Activated gamma-delta T cell treated with anti-CD3 and anti-CD28 coated beads, Interleukin-2, amount 50 U/mL, for 16 hours (primary cell): ENCODE results near the gene FEM1A.
"Not testable (repeated sequence)": the region's sequence is repeated elsewhere in the genome, so short reads cannot be mapped to it uniquely, and the experiment has no call there.

ENCODE experiments used
- DNase-seq: peaks from one replicate; pipeline ENCODE4 v3.0.0-alpha.2; 2020; ENCODE audit warnings: low read depth

FEM1A gene

DNA sequence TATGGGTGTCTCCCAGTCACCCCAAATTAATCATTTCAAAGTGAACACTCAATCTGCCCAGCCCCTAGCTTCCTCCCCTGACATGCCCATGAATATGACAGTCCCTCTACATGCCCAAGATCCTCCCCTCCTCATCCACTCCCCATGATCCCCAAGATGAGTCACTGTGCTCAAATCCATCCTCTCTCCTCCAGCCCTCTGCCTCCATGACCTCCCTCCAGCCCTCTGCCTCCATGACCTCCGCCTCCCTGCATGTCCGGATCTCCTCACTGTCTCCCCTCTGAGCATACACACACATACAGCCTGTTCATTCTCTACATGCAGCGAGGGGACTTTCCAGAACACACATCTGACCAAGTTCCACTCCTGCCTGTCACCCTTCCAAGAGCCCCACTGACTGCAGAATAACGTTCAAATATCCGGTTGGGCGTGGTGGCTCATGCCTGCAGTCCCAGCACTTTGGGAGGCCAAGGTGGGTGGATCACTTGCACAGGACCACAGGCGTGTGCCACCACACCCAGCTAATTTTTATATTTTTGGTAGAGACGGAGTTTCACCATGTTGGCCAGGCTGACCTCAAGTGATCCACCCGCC, 18.4 kb upstream of the FEM1A start:
- no peak for DNase-seq

DNA sequence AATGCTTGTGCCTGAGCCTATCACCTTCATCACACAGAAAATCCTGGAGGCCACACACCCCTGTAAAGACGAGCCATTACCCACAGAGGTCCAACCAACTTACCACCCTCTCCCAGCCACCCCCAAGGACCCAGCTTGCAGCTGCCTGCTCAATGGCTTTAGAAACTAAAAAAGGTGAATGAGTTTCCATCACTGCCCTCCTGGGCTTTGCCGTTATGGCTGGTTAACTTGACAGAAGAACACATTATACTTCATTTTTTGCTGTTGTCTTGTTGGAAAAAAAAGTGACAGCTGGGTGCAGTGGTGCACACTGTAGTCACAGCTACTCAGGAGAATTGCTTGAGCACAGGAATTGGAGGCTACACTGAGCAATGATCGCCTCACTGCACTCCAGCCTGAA, 17.4 kb upstream of the FEM1A start:
- no peak for DNase-seq

DNA sequence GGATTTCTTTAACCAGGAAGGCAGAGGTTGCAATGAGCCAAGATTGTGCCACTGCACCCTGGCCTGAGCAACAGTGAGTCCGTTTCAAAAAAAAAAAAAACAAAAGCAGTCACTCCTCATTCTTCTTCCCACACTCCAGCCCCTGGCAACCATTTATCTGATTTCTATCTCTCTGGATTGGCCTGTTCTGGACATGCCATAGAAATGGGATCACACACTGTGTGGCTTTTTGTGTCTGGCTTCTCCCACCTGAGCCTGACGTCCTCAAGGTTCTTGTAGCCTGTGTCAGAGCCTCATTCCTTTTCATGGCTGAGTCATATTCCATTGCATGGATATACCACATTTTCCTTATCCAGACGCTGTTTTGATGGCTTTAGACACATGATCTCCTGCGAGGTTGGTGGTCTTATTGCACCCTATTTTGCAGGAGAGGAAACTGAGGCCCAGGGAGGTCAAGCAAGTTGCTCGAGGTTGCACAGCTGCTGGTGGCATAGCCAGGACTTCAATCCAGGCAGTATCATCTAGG, 15.8 kb upstream of the FEM1A start:
- no peak for DNase-seq

DNA sequence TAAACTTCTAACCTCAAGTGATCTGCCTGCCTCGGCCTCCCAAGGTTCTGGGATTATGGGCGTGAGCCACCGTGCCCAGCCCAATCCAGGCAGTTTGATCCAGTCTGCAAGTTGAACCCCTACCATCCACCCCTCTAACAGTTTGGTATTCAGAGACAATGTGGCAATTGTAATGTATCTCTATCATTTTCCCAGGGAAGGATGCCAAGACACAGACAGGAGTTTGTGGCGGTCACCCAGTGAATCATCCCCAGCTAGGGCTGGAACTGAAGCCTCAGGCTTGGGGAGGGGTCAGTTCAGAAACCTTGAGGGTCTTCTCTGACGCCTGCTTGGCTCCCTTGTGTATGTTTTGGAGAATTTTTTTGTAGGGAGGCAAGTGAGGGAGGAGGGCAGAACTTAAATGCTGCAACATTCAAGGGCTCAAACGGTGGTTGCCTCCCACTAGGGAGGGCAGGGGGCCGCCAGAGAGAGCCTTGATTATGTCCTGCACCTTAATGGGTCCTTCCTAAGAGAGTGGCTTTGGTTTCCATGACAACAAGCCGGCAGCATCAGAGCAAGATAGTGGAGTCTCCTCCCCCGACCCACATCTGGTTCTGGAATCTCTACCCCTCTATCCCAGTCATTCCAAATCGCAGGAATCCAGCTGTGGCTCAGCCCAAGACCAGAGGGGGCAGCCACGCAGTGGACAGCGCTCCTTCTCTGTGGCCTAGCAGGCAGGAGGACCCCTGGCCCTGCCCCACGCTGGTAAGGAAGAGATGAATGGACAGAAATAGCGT, 14.9 kb upstream of the FEM1A start:
- no peak for DNase-seq

DNA sequence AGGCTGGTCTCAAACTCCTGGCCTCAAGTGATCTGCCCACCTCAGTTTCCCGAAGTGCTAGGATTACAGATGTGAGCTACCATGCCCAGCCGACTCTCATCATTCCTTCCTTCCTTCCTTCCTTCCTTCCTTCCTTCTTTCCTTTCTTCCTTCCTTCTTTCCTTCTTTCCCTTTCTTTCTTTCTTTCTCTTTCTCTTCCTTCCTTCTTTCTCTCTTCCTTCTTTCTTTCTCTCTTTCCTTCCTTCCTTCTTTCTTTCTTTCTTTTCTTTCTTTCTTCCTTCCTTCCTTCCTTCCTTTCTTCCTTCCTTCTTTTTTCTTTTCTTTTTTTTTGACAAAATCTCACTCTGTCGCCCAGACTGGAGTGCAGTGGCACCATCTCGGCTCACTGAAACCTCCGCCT, 13.4 kb upstream of the FEM1A start:
- not testable (repeated sequence) for DNase-seq

DNA sequence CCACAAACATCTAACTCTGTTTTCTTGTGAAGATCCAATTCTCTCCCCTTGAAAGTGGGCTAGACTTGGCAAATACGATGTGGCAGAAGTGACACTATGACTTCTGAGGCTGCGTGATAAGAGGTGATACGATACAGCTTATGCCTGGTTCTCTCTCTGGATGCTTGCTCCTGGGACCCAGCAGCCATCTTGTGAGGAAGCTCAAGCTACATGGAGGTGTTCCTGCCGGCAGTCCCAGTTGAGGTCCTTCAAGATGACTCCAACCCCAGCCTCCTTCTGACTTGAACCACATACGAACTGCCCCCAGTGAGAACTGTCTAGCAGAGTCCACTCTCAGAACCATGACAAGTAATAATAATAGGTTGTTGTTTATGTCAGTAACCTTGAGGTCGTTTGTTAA, 10.7 kb upstream of the FEM1A start:
- no peak for DNase-seq

DNA sequence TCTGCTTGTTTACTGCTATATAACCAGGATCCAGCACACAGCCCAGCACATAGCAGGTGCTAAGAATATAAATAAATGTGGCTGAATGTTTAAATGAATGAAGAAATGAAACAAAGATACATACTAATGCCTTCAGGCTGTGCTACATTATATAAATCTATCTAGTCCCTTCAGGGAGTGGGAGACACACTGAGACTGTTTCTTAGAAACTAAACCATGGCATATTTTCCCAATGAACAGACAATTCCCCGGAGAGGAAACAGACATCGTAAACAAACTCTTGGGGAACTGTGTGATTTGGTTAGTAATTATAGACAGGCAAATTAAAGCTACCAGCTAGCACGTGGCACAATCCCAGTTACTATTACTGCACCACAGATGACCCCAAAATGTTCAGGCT, 9.7 kb upstream of the FEM1A start:
- no peak for DNase-seq

DNA sequence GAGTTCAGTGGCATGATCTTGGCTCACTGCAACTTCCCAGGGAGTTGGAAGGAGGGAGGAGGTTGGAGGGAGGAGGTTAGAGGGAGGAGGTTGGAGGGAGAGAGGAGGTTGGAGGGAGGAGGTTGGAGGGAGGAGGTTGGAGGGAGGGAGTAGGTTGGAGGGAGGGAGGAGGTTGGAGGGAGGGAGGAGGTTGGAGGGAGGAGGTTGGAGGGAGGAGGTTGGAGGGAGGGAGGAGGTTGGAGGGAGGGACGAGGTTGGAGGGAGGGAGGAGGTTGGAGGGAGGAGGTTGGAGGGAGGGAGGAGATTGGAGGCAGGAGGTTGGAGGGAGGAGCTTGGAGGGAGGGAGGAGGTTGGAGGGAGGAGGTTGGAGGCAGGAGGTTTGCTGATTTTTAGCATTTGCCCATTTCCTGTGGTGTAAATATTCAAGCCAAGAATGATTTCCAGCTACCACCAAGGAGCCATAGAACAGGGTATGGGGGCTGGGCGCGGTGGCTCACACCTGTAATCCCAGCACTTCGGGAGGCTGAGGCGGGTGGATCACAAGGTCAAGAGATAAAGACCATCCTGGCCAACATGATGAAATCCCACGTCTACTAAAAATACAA, 5.0 kb upstream of the FEM1A start:
- not testable (repeated sequence) for DNase-seq

DNA sequence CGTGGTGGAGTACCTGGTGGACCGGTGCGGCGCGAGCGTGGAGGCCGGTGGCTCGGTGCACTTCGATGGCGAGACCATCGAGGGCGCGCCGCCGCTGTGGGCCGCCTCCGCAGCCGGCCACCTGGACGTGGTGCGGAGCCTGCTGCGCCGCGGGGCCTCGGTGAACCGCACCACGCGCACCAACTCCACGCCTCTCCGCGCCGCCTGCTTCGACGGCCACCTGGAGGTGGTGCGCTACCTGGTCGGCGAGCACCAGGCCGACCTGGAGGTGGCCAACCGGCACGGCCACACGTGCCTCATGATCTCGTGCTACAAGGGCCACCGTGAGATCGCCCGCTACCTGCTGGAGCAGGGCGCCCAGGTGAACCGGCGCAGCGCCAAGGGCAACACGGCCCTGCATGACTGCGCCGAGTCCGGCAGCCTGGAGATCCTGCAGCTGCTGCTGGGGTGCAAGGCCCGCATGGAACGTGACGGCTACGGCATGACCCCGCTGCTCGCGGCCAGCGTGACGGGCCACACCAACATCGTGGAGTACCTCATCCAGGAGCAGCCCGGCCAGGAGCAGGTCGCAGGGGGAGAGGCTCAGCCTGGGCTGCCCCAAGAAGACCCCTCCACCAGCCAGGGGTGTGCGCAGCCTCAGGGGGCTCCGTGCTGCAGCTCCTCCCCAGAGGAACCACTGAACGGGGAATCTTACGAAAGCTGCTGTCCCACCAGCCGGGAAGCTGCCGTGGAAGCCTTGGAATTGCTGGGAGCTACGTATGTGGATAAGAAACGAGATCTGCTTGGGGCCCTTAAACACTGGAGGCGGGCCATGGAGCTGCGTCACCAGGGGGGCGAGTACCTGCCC, 708 bp downstream of the FEM1A start:
- not testable (repeated sequence) for DNase-seq

DNA sequence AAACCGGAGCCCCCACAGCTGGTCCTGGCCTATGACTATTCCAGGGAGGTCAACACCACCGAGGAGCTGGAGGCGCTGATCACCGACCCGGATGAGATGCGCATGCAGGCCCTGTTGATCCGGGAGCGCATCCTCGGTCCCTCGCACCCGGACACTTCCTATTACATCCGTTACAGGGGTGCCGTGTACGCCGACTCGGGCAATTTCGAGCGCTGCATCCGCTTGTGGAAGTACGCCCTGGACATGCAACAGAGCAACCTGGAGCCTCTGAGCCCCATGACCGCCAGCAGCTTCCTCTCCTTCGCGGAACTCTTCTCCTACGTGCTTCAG, 1.3 kb downstream of the FEM1A start:
- DNase-seq: not testable (repeated sequence)

DNA sequence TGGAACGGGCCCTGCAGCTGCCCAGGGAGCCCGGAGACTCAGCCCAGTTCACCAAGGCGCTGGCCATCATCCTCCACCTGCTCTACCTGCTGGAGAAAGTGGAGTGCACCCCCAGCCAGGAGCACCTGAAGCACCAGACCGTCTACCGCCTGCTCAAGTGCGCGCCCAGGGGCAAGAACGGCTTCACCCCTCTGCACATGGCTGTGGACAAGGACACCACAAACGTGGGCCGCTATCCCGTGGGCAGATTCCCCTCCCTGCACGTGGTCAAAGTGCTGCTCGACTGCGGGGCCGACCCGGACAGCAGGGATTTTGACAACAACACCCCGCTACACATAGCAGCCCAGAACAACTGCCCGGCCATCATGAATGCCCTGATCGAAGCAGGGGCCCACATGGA, 1.7 kb downstream of the FEM1A start:
- not testable (repeated sequence) for DNase-seq

DNA sequence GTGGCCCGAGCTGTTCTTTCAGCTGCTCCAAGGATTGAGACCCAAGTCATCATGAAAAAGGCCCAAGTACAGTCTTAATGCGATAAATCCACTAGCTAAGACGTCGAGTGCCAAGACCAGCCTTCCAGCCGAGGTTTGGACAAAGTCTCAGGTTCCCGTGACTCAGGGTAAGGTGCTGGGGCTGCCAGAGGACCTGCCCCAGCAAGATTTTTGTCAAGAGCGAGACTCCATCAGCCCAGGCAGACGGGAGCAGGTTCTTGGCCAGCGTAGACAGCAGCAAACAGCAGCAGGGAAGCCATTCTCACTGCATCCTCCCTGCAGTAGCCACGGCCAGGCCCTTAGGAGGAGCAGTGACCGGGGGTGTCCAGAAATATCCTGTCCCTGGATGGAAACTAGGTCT, 3.4 kb downstream of the FEM1A start:
- no peak for DNase-seq

DNA sequence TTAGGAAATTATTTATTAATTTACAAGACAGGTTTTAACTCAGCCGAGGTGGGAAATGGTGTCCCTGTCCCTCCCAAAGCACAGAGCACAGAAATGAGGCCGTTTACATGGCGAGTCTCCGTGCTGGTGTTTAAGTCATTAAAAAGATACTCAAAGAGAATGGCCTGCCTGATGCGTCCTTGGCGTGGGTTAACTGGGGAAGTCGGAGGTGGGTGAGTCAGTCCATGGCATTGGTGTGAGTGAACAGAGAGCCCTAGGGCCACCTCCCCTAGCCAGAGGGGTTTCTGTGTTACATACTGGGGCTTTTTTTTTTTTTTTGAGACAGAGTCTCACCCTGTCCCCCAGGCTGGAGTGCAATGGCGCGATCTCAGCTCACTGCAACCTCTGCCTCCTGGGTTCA, 3.9 kb downstream of the FEM1A start:
- no peak for DNase-seq

DNA sequence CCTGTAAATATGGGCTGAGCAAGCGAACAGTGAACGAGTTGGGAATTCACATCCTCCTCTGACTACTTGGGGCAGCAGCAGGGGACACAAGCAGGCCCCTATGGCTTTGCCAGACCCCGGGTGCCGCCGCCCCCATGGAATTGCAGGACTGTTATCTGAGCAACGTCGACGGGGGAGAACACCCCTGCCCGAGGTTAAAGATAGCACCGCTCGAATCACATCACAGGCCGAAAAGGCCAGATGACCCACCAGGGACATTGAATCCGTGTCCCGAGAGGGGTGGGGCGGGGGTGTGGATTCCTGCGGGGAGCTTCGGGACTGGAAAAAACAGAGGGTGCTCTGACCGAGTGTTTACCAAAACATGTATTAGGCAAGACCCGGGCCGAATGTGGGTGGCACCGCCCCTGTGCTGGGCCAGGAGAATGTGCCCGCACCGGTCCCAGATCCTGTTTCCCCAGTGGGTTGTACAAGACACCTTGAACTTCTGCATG, 9.1 kb downstream of the FEM1A start:
- DNase-seq: no peak

DNA sequence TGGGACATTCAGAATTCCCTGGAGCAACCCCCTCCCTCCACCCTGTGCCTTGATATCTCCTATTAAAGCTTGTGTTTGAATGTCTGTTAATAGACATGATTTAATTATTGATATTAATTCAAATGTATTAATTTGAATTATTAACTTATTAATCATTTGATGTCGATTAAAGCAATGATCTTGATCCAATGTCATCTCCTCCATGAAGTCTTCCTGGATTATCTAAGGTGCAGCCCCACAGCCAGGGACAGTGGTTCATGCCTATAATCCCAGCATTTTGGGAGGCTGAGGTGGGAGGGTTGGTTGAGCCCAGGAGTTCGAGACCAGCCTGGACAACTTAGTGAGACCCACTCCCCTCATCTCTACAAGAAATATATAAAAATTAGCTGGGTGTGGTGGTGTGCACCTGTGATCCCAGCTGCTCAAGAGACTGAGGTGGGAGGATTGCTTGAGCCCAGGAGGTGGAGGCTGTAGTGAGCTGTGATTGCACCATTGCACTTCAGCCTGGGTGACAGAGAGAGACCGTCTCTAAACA, 9.6 kb downstream of the FEM1A start:
- DNase-seq: no peak

DNA sequence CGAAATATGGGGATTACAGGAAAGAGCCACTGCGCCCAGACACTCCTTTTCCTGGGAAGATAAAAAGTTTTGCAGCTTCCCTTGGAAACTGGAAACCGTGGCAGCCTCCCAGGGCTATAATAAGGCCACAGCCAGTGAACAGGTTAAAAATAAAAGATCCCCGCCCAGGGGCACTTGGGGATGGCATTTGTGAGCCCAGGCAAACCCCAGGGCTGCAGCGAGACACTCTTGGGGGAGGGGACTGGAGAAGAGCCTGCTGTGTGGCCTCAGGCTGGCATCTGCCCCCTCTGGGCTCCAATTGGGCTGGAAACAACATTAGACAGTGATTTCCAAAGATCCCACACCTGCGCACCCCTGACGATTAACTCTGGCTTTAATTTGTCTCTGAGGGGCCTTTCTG, 11.2 kb downstream of the FEM1A start:
- no peak for DNase-seq

DNA sequence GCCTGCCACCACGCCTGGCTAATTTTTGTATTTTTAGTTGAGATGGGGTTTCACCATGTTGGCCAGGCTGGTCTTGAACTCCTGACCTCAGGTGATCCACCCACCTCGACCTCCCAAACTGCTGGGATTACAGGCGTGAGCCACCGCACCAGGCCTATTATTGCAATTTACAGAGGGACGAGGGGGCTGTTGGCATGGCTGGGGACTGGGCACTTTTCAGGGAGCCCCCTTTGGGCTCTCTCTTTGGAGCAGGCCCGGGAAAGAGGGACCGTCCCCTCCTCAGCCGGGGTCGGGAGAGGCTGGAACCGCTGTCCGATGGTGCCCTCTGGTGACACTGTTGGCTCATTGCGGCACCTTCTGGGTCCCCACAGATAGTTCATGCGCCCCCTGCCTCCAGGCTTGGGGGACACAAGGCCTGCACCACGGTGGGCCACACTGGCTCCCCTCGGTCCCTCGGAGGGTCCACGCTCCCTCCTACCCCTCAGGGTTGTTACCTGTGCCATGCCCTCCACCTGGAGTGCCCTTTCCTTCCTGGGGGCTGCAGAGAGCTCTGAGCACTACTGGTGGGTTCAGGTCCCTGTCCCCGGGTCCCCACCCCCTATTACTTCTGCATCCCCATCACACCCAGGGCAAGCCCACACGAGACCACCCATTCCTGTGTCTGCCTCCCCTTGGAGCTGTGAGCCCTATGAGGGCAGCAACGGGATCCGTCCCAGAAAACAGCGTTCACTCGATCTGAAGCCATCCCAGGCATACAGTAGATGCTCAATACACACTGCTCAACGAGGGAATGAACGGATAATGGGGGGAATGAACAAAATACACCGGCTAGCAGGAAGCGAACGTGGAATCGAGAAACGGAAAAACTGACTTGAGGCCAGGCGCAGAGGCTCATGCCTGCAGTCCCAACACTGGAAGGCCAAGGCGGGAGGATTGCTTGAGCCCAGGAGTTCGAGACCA, 12.5 kb downstream of the FEM1A start:
- peak; percentile 47 for DNase-seq

DNA sequence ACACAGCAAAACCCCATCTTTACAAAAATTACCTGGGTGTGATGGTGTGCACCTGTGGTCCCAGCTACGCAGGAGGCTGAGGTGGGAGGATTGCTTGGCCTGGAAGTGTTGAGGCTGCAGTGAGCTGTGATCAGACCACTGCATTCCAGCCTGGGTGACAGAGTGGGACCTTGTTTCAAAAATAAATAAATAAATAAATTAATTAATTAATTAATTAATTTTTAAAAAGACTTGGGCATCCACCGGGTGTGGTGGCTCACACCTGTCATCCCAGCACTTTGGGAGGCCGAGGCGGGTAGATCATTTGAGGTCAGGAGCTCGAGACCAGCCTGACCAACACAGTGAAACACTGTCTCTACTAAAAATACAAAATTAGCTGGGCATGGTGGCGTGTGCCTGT, 13.6 kb downstream of the FEM1A start:
- not testable (repeated sequence) for DNase-seq

DNA sequence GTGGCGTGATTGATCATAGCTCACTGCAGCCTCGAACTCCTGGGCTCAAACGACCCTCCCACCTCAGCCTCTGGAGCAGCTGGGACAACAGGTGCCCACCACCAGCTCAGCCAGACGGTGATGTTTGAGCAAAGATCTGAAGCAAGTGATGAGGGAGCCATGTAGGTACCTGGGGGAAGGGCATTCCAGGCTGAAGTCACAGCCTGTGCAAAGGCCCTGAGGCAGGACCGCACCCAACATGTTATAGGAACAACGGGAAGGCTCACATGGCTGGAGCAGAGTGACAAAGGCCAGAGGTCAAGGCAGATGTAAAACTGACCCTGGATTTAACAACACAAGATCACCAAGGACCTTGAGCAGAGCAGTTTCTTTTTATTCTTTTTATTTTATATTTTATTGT, 14.8 kb downstream of the FEM1A start:
- DNase-seq: no peak

DNA sequence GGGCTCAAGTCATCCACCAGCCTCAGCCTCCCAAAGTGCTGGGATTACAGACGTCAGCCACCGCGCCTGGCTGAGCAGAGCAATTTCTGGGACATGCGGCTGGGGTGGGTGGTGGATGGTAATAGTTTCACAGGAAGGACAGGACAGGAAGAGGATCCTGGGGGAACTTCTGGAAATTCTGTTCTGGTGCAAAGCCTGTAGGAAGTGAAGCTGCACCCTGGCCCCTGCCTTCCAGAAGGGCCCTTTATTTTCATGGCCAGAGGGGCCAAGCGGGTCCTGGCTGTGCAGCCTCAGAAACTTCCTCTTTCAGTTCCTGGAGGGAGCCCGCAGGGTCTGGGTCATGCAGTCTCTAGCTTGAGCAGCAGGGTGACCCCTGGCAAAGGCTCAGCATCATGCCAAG, 15.7 kb downstream of the FEM1A start:
- DNase-seq: no peak
